Fibroblast of lung (primary cell): ENCODE measurements around the gene CNIH4. TPM values are rescaled to one million over a fixed set of nuclear protein-coding genes. Genes with fewer than 3 reads are reported as not detected.

ENCODE experiments used
- DNase-seq, 2 donors: peaks; one replicate each; pipeline versions ENCODE4 v3.0.0 to v3.0.0-alpha.2; 2010; ENCODE audit warnings: low read depth in 2 of 2
- H2AFZ ChIP-seq: 2 replicates; pipeline ENCODE4 v1.5.1; 2012; ENCODE audit warnings: low read length, control low read depth, inconsistent platforms
- H3K27ac ChIP-seq: 2 replicates; pipeline ENCODE4 v1.5.1; 2011; ENCODE audit warnings: low read length, control low read depth; ENCODE audit not compliant: insufficient read depth
- H3K27me3 ChIP-seq: 2 replicates; pipeline ENCODE4 v1.5.1; 2011; ENCODE audit warnings: mild to moderate bottlenecking, low read length; ENCODE audit not compliant: control insufficient read depth, insufficient read depth
- H3K36me3 ChIP-seq: 2 replicates; pipeline ENCODE4 v1.5.1; 2011; ENCODE audit warnings: low read length; ENCODE audit not compliant: control insufficient read depth, insufficient read depth
- H3K4me1 ChIP-seq: 2 replicates; pipeline ENCODE4 v1.5.1; 2011; ENCODE audit warnings: low read length; ENCODE audit not compliant: control insufficient read depth, insufficient read depth; ENCODE audit errors: extremely low read depth
- H3K4me2 ChIP-seq: 2 replicates; pipeline ENCODE4 v1.5.1; 2011; ENCODE audit warnings: low read length, control low read depth; ENCODE audit not compliant: insufficient read depth; ENCODE audit errors: extremely low read depth
- H3K4me3 ChIP-seq, 4 experiments: fragments of 200-600 bp in 1 of 4; sonication (generic) in 1 of 4; replicated peaks in 1 of 4; 2 replicates each; pipeline ENCODE4 v1.5.1; 2011 to 2016; ENCODE audit warnings: low read length in 4 of 4, low read depth in 3 of 4, mild to moderate bottlenecking in 3 of 4, control low read depth in 2 of 4, inconsistent platforms in 1 of 4, mixed read lengths in 1 of 4; ENCODE audit not compliant: insufficient read depth in 1 of 4; ENCODE audit errors: control extremely low read depth in 1 of 4
- H3K79me2 ChIP-seq: 2 replicates; pipeline ENCODE4 v1.5.1; 2012; ENCODE audit warnings: mild to moderate bottlenecking, low read length, inconsistent platforms; ENCODE audit not compliant: control insufficient read depth, insufficient read depth
- H3K9ac ChIP-seq: 2 replicates; pipeline ENCODE4 v1.5.1; 2011; ENCODE audit warnings: mild to moderate bottlenecking, low read length, control low read depth; ENCODE audit not compliant: insufficient read depth
- H3K9me3 ChIP-seq: 2 replicates; pipeline ENCODE4 v1.5.1; 2012; ENCODE audit warnings: low read depth, low read length; ENCODE audit not compliant: control insufficient read depth, insufficient read depth
- H4K20me1 ChIP-seq: 2 replicates; pipeline ENCODE4 v1.5.1; 2011; ENCODE audit warnings: low read length; ENCODE audit not compliant: control insufficient read depth, insufficient read depth; ENCODE audit errors: extremely low read depth
- CTCF ChIP-seq, 2 donors: IDR thresholded peaks in 1 of 2; conservative IDR thresholded peaks in 1 of 2; 1 replicate in 1 of 2; 2 replicates in 1 of 2; pipeline ENCODE4 v1.5.1; 2011 to 2012; ENCODE audit warnings: low read length in 2 of 2, control low read depth in 1 of 2, inconsistent platforms in 1 of 2, low read depth in 1 of 2, mild to moderate bottlenecking in 1 of 2
- EZH2 ChIP-seq: IDR thresholded peaks from 2 replicates; pipeline ENCODE4 v1.5.1; 2012; ENCODE audit warnings: low read length, control low read depth, mild to moderate bottlenecking; ENCODE audit errors: missing control alignments
- polyA plus RNA-seq, 2 donors: library from polyadenylated mRNA; depleted of rRNA in 1 of 2; stranded (reverse) in 1 of 2; unstranded in 1 of 2; fragments of >200 nt; gene quantifications; 2 replicates each; pipeline ENCODE4 v1.2.1, GENCODE V29; 2011 to 2012; ENCODE audit warnings: missing spikeins in 1 of 2
- total RNA-seq: library from RNA; depleted of rRNA; stranded (reverse); fragments of >200 nt; gene quantifications from 2 replicates; pipeline ENCODE4 v1.2.1, GENCODE V29; 2014

Gene CNIH4
- total and polyA plus RNA-seq, 2 donors (not counting 1 experiment from before 2014, with no cell fraction given) = 76.0 to 109 TPM

- no peak for DNase-seq
- Histone ChIP-seq H3K4me1 (peaks cover 9% of the 10 kb centered on the region), H3K79me2 (peaks cover 29% of the 10 kb centered on the region), H3K36me3 (no peaks in the 10 kb centered on the region), H3K4me2 (no peak overlapping the region), H3K27ac (no peak overlapping the region), H3K4me3 (no peak overlapping the region), H2AFZ (no peak overlapping the region), H3K9ac (no peak overlapping the region), H4K20me1 (no peaks in the 10 kb centered on the region), H3K27me3 (no peaks in the 10 kb centered on the region), H3K9me3 (no peaks in the 10 kb centered on the region)
- TF ChIP-seq EZH2 = no peak
- no peak for TF ChIP-seq CTCF (conservative IDR thresholded peaks at IDR 0.05 in 1 of 2, IDR thresholded peaks at IDR 0.05 in 1 of 2; ENCODE audit: low read depth in 1 of 2, low read length in 2 of 2)
Observed at GRCh38 chr1:224331824-224332223, 24.9 kb upstream of the CNIH4 start.

- Histone ChIP-seq H3K9ac (no peak overlapping the region), H4K20me1 (no peaks in the 10 kb centered on the region), H3K4me2 (no peak overlapping the region), H3K4me1 (peaks cover 9% of the 10 kb centered on the region), H3K27ac (peak overlapping the region; percentile 4), H3K4me3 (no peak overlapping the region), H3K27me3 (no peaks in the 10 kb centered on the region), H3K36me3 (no peaks in the 10 kb centered on the region), H2AFZ (no peak overlapping the region), H3K9me3 (no peaks in the 10 kb centered on the region), H3K79me2 (peaks cover 15% of the 10 kb centered on the region)
- no peak for TF ChIP-seq EZH2
- TF ChIP-seq CTCF (conservative IDR thresholded peaks at IDR 0.05 in 1 of 2, IDR thresholded peaks at IDR 0.05 in 1 of 2; ENCODE audit: low read depth in 1 of 2, low read length in 2 of 2) = peak; percentile 45 to 61
- peak; percentile 46 to 79 for DNase-seq
Observed at GRCh38 chr1:224333309-224333926, 23.3 kb upstream of the CNIH4 start.

GRCh38 chr1:224333939-224334786 is 22.5 kb upstream of the CNIH4 start:
- no peak overlapping the region for H3K4me3 ChIP-seq
- H3K4me1 ChIP-seq = peaks cover 6% of the 10 kb centered on the region
- H2AFZ ChIP-seq = no peak overlapping the region
- H3K4me2 ChIP-seq = no peak overlapping the region
- H3K27ac ChIP-seq = peak overlapping the region; percentile 4
- TF ChIP-seq EZH2 (no peak), CTCF (conservative IDR thresholded peaks at IDR 0.05 in 1 of 2, IDR thresholded peaks at IDR 0.05 in 1 of 2; ENCODE audit: low read depth in 1 of 2, low read length in 2 of 2) (no peak)
- peak; percentile 24 to 63 for DNase-seq
- H3K27me3 ChIP-seq = no peaks in the 10 kb centered on the region
- H3K9me3 ChIP-seq = no peaks in the 10 kb centered on the region
- no peaks in the 10 kb centered on the region for H3K36me3 ChIP-seq
- H4K20me1 ChIP-seq = no peaks in the 10 kb centered on the region
- peaks cover 8% of the 10 kb centered on the region for H3K79me2 ChIP-seq
- H3K9ac ChIP-seq = no peak overlapping the region
